HEK293 (cell line): ENCODE data around the gene STARD5.

ENCODE experiments used
- CTCF ChIA-PET: fragments of 350-600 bp; formaldehyde crosslinking; extraction: SDS; loops from one replicate; lab custom pipeline; 2021; ENCODE audit warnings: antibody characterized with exemption; lab: Yijun Ruan, JAX
- POLR2A ChIA-PET: fragments of 300-600 bp; formaldehyde crosslinking; extraction: SDS; loops from one replicate; lab custom pipeline; 2020; ENCODE audit warnings: antibody characterized with exemption, inconsistent platforms; lab: Yijun Ruan, JAX
- H3K27ac ChIP-seq: fragments of 200-500 bp; sonication (Bioruptor generic); 2 replicates; pipeline ENCODE4 v1.5.1; 2014; ENCODE audit warnings: low read depth, low read length, control low read depth, inconsistent platforms; ENCODE audit errors: extremely low read depth
- H3K36me3 ChIP-seq, 2 experiments: fragments of 200-500 bp in 1 of 2; sonication (Bioruptor generic) in 1 of 2; 1 replicate in 1 of 2; 2 replicates in 1 of 2; pipeline ENCODE4 v1.5.1; 2014 to 2017; ENCODE audit warnings: inconsistent platforms in 2 of 2, low read length in 2 of 2; ENCODE audit not compliant: control insufficient read depth in 2 of 2, insufficient read depth in 1 of 2
- H3K4me1 ChIP-seq: fragments of 200-500 bp; sonication (Bioruptor generic); 2 replicates; pipeline ENCODE4 v1.5.1; 2014; ENCODE audit warnings: mild to moderate bottlenecking, low read length, inconsistent platforms; ENCODE audit not compliant: control insufficient read depth, insufficient read depth
- H3K4me3 ChIP-seq: 2 replicates; pipeline ENCODE4 v1.5.1; 2011; ENCODE audit warnings: low read depth, mild to moderate bottlenecking, control low read depth, low read length, moderate library complexity
- H3K9me3 ChIP-seq: fragments of 200-500 bp; sonication (Bioruptor generic); 2 replicates; pipeline ENCODE4 v1.5.1; 2014; ENCODE audit warnings: low read depth, low read length, inconsistent platforms; ENCODE audit not compliant: control insufficient read depth, insufficient read depth
- GLI4 ChIP-seq: fragments of 450-650 bp; formaldehyde crosslinking; IDR thresholded peaks from 2 replicates; pipeline ENCODE4 v1.5.1; 2016; ENCODE audit warnings: missing biosample characterization, missing genetic modification characterization
- KLF16 ChIP-seq: fragments of 450-650 bp; formaldehyde crosslinking; IDR thresholded peaks from 2 replicates; pipeline ENCODE4 v1.5.1; 2017; ENCODE audit warnings: missing biosample characterization, missing genetic modification characterization
- KLF9 ChIP-seq: fragments of 450-650 bp; formaldehyde crosslinking; IDR thresholded peaks from 2 replicates; pipeline ENCODE4 v1.5.1; 2016; ENCODE audit warnings: missing biosample characterization, missing genetic modification characterization, low read depth
- PATZ1 ChIP-seq: fragments of 450-650 bp; formaldehyde crosslinking; IDR thresholded peaks from 2 replicates; pipeline ENCODE4 v1.5.1; 2016; ENCODE audit warnings: missing biosample characterization, missing genetic modification characterization
- REPIN1 ChIP-seq: fragments of 450-650 bp; formaldehyde crosslinking; IDR thresholded peaks from 2 replicates; pipeline ENCODE4 v1.5.1; 2017; ENCODE audit warnings: missing biosample characterization, missing genetic modification characterization, low read depth
- YY2 ChIP-seq: fragments of 450-650 bp; formaldehyde crosslinking; IDR thresholded peaks from 2 replicates; pipeline ENCODE4 v1.5.1; 2016; ENCODE audit warnings: missing biosample characterization, missing genetic modification characterization
- ZBTB21 ChIP-seq: fragments of 450-650 bp; formaldehyde crosslinking; IDR thresholded peaks from 2 replicates; pipeline ENCODE4 v1.5.1; 2017; ENCODE audit warnings: missing biosample characterization, missing genetic modification characterization
- ZBTB48 ChIP-seq: fragments of 450-650 bp; formaldehyde crosslinking; IDR thresholded peaks from 2 replicates; pipeline ENCODE4 v1.5.1; 2016; ENCODE audit warnings: missing biosample characterization, missing genetic modification characterization
- ZBTB49 ChIP-seq: fragments of 450-650 bp; formaldehyde crosslinking; IDR thresholded peaks from 2 replicates; pipeline ENCODE4 v1.5.1; 2016; ENCODE audit warnings: missing biosample characterization, missing genetic modification characterization, low read depth
- ZEB2 ChIP-seq: fragments of 450-650 bp; formaldehyde crosslinking; IDR thresholded peaks from 2 replicates; pipeline ENCODE4 v1.5.1; 2016; ENCODE audit warnings: missing biosample characterization, missing genetic modification characterization
- ZNF114 ChIP-seq: fragments of 450-650 bp; formaldehyde crosslinking; IDR thresholded peaks from 2 replicates; pipeline ENCODE4 v1.5.0; 2017; ENCODE audit warnings: missing biosample characterization, missing genetic modification characterization
- ZNF140 ChIP-seq: fragments of 450-650 bp; formaldehyde crosslinking; IDR thresholded peaks from 2 replicates; pipeline ENCODE4 v1.5.1; 2016; ENCODE audit warnings: missing biosample characterization, missing genetic modification characterization
- ZNF16 ChIP-seq: fragments of 450-650 bp; formaldehyde crosslinking; IDR thresholded peaks from 2 replicates; pipeline ENCODE4 v1.5.1; 2016; ENCODE audit warnings: low read depth, missing biosample characterization, missing genetic modification characterization
- ZNF18 ChIP-seq: fragments of 450-650 bp; formaldehyde crosslinking; IDR thresholded peaks from 2 replicates; pipeline ENCODE4 v1.5.1; 2016; ENCODE audit warnings: missing biosample characterization, missing genetic modification characterization
- ZNF211 ChIP-seq: fragments of 450-650 bp; formaldehyde crosslinking; IDR thresholded peaks from 2 replicates; pipeline ENCODE4 v1.5.1; 2016; ENCODE audit warnings: low read depth, missing biosample characterization, missing genetic modification characterization
- ZNF23 ChIP-seq: fragments of 450-650 bp; formaldehyde crosslinking; IDR thresholded peaks from 2 replicates; pipeline ENCODE4 v1.5.1; 2016; ENCODE audit warnings: missing biosample characterization, missing genetic modification characterization, borderline replicate concordance
- ZNF37A ChIP-seq: fragments of 450-650 bp; IDR thresholded peaks from 2 replicates; pipeline ENCODE4 v1.5.1; 2018; ENCODE audit warnings: missing biosample characterization, missing genetic modification characterization
- ZNF423 ChIP-seq: fragments of 450-650 bp; formaldehyde crosslinking; IDR thresholded peaks from 2 replicates; pipeline ENCODE4 v1.5.1; 2016; ENCODE audit warnings: missing biosample characterization, missing genetic modification characterization
- ZNF473 ChIP-seq: fragments of 450-650 bp; formaldehyde crosslinking; IDR thresholded peaks from 2 replicates; pipeline ENCODE4 v1.5.1; 2017; ENCODE audit warnings: missing biosample characterization, missing genetic modification characterization
- ZNF514 ChIP-seq: fragments of 450-650 bp; formaldehyde crosslinking; IDR thresholded peaks from 2 replicates; pipeline ENCODE4 v1.5.1; 2016; ENCODE audit warnings: missing biosample characterization, missing genetic modification characterization
- ZNF645 ChIP-seq: fragments of 450-650 bp; formaldehyde crosslinking; IDR thresholded peaks from 2 replicates; pipeline ENCODE4; 2016; ENCODE audit warnings: missing biosample characterization, missing genetic modification characterization
- ZNF654 ChIP-seq: fragments of 450-650 bp; formaldehyde crosslinking; IDR thresholded peaks from 2 replicates; pipeline ENCODE4 v1.5.1; 2016; ENCODE audit warnings: low read depth, missing biosample characterization, missing genetic modification characterization
- ZNF792 ChIP-seq: fragments of 450-650 bp; formaldehyde crosslinking; IDR thresholded peaks from 2 replicates; pipeline ENCODE4 v1.5.1; 2016; ENCODE audit warnings: missing biosample characterization, missing genetic modification characterization
- ZNF830 ChIP-seq: fragments of 450-650 bp; IDR thresholded peaks from 2 replicates; pipeline ENCODE4 v1.5.0; 2018; ENCODE audit warnings: missing biosample characterization, missing genetic modification characterization, low read depth, mild to moderate bottlenecking, moderate library complexity
- TF ChIP-seq, protein P1 (sequence below): fragments of 450-650 bp; formaldehyde crosslinking; IDR thresholded peaks from 2 replicates; pipeline ENCODE4 v1.5.1; 2016; ENCODE audit warnings: missing biosample characterization, missing genetic modification characterization, borderline replicate concordance

Gene STARD5

DNA sequence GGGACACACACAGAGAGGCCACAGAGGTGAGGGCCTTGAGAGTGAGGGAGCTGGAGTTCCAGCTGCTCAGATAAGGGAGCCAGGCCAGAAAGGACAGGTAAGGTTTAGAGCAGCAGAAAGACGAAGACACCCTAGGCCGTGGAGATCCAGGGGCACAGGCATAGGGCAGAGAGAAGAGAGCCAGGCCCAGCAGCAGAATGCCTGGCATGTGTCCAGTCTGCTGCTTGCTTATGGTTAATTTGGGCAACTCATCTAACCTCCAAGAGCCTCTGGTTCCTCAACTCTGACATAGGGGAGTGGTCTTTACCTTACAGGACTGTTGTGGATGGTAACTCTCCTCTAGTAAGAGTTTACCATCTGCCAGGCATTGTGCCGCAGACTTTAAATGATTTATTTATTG lies 35.9 kb downstream of the STARD5 start (continued):
- no peak for TF ChIP-seq ZNF18
- no peak for TF ChIP-seq ZNF423 (tag by site-specific recombination)
- TF ChIP-seq PATZ1 (tag by site-specific recombination) = no peak
- TF ChIP-seq ZEB2 = no peak
- TF ChIP-seq REPIN1 (tag by site-specific recombination) = no peak
- TF ChIP-seq KLF16 (tag by site-specific recombination) = no peak
- no peak for TF ChIP-seq ZNF16 (tag by site-specific recombination)

GRCh38 chr15:81286621-81287121 lies 37.3 kb downstream of the STARD5 start:
- CTCF ChIA-PET = interaction anchor here (0.6 to 2.3 kb wide), 2 partner anchors 11 to 331 kb away, joined by 3 to 13 read pairs; no protein-coding TSS in a partner anchor

More at GRCh38 chr15:81286621-81287121, 37.3 kb downstream of the STARD5 start:
- Histone ChIP-seq H3K4me1 (no peaks in the 10 kb centered on the region), H3K9me3 (no peaks in the 10 kb centered on the region), H3K27ac (no peak overlapping the region)
- TF ChIP-seq YY2 (no peak), ZNF514 (tag by site-specific recombination) (no peak), ZNF211 (tag by site-specific recombination) (no peak), ZNF645 (tag by site-specific recombination) (no peak), ZNF473 (tag by site-specific recombination) (no peak), ZNF114 (no peak), ZBTB48 (tag by site-specific recombination) (no peak), KLF9 (tag by site-specific recombination) (no peak), ZBTB21 (no peak), ZNF792 (tag by site-specific recombination) (no peak), ZNF37A (tag by site-specific recombination) (no peak), ZNF140 (tag by site-specific recombination) (no peak), ZNF830 (tag by site-specific recombination) (no peak), GLI4 (tag by site-specific recombination) (no peak), ZNF23 (tag by site-specific recombination) (no peak), ZBTB49 (tag by site-specific recombination) (no peak), ZNF654 (tag by site-specific recombination) (no peak)
- TF ChIP-seq, protein P1, sequence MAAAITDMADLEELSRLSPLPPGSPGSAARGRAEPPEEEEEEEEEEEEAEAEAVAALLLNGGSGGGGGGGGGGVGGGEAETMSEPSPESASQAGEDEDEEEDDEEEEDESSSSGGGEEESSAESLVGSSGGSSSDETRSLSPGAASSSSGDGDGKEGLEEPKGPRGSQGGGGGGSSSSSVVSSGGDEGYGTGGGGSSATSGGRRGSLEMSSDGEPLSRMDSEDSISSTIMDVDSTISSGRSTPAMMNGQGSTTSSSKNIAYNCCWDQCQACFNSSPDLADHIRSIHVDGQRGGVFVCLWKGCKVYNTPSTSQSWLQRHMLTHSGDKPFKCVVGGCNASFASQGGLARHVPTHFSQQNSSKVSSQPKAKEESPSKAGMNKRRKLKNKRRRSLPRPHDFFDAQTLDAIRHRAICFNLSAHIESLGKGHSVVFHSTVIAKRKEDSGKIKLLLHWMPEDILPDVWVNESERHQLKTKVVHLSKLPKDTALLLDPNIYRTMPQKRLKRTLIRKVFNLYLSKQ (tag by site-specific recombination) = no peak
- TF ChIP-seq, all 188 proteins: peak for 0
- POLR2A ChIA-PET = no interaction called here
- no peaks in the 10 kb centered on the region for H3K36me3 ChIP-seq
- no peak overlapping the region for H3K4me3 ChIP-seq
